ENCODE data around the gene RPAP2.

- TF ChIP-seq, protein P1, sequence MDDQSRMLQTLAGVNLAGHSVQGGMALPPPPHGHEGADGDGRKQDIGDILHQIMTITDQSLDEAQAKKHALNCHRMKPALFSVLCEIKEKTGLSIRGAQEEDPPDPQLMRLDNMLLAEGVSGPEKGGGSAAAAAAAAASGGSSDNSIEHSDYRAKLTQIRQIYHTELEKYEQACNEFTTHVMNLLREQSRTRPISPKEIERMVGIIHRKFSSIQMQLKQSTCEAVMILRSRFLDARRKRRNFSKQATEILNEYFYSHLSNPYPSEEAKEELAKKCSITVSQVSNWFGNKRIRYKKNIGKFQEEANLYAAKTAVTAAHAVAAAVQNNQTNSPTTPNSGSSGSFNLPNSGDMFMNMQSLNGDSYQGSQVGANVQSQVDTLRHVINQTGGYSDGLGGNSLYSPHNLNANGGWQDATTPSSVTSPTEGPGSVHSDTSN (IDR thresholded peaks at IDR 0.05) = no peak
- TF ChIP-seq BHLHE40 (IDR thresholded peaks at IDR 0.05; ENCODE audit: low read depth, low read length) (no peak), MAFK (IDR thresholded peaks at IDR 0.05; ENCODE audit: partially characterized antibody) (no peak), POLR2A (IDR thresholded peaks at IDR 0.05; ENCODE audit: low read length) (no peak), RAD21 (conservative IDR thresholded peaks at IDR 0.05 in 1 of 2, IDR thresholded peaks at IDR 0.05 in 1 of 2) (no peak), MAZ (IDR thresholded peaks at IDR 0.05; ENCODE audit: borderline replicate concordance, low read depth, low read length) (no peak), CHD4 (IDR thresholded peaks at IDR 0.05; ENCODE audit: borderline replicate concordance) (no peak), CBX8 (IDR thresholded peaks at IDR 0.05) (no peak), REST (IDR thresholded peaks at IDR 0.05) (no peak)
- TF ChIP-seq, protein P2, sequence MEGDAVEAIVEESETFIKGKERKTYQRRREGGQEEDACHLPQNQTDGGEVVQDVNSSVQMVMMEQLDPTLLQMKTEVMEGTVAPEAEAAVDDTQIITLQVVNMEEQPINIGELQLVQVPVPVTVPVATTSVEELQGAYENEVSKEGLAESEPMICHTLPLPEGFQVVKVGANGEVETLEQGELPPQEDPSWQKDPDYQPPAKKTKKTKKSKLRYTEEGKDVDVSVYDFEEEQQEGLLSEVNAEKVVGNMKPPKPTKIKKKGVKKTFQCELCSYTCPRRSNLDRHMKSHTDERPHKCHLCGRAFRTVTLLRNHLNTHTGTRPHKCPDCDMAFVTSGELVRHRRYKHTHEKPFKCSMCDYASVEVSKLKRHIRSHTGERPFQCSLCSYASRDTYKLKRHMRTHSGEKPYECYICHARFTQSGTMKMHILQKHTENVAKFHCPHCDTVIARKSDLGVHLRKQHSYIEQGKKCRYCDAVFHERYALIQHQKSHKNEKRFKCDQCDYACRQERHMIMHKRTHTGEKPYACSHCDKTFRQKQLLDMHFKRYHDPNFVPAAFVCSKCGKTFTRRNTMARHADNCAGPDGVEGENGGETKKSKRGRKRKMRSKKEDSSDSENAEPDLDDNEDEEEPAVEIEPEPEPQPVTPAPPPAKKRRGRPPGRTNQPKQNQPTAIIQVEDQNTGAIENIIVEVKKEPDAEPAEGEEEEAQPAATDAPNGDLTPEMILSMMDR (IDR thresholded peaks at IDR 0.05) = no peak
- TF ChIP-seq, protein P3, sequence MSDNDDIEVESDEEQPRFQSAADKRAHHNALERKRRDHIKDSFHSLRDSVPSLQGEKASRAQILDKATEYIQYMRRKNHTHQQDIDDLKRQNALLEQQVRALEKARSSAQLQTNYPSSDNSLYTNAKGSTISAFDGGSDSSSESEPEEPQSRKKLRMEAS (IDR thresholded peaks at IDR 0.05) = no peak
Measured at GRCh38 chr1:92363401-92363800, 64.5 kb downstream of the RPAP2 start.
